Measurements from ENCODE around the gene REC8. TPM values are rescaled to one million over a fixed set of nuclear protein-coding genes. Genes with fewer than 3 reads are reported as not detected.
"Not testable (repeated sequence)": the region's sequence is repeated elsewhere in the genome, so short reads cannot be mapped to it uniquely, and the experiment has no call there.

Gene REC8
- total RNA-seq, 1 experiment from 2014 or later, result 37.5 TPM

GRCh38 chr14:24196071-24197055 is 24.5 kb downstream of the REC8 start:
- peak overlapping the region; percentile 92 for H3K27ac Mint-ChIP-seq (ENCODE audit: unreplicated experiment)
- intact Hi-C loops (cut with micrococcal nuclease; ENCODE audit: unreplicated experiment), result no loop called here
- CTCF ChIA-PET, result interaction anchor here (1.2 to 1.8 kb wide), 3 partner anchors 17 to 49 kb away, joined by 3 to 5 read pairs (median 3); partner anchors contain the start of genes CHMP4A, RNF31 and TINF2
- peak overlapping the region; percentile 88 for H3K4me3 Mint-ChIP-seq (ENCODE audit: low read depth, unreplicated experiment)
- H3K9me3 Mint-ChIP-seq (ENCODE audit: low read depth, unreplicated experiment), result no peaks in the 10 kb centered on the region
- H3K27me3 Mint-ChIP-seq (ENCODE audit: unreplicated experiment), result no peaks in the 10 kb centered on the region
- BruUV-seq (replicated peaks), result TSS peak; percentile 67
- H3K36me3 Mint-ChIP-seq (ENCODE audit: insufficient read depth, unreplicated experiment), result peaks cover 63% of the 10 kb centered on the region
- TF ChIP-seq CTCF (IDR thresholded peaks at IDR 0.05; ENCODE audit: unreplicated experiment), result no peak
- DNase-seq, result no peak
- peaks cover 8% of the 10 kb centered on the region for H3K4me1 Mint-ChIP-seq (ENCODE audit: low read depth, unreplicated experiment)

GRCh38 chr14:24197056-24197450 is 25.2 kb downstream of the REC8 start:
- CTCF ChIA-PET, result interaction anchor here (1.2 kb wide), 1 partner anchor 45 kb away, joined by 3 read pairs; the partner anchor contains the start of gene TINF2
- no peak for TF ChIP-seq CTCF (IDR thresholded peaks at IDR 0.05; ENCODE audit: unreplicated experiment)

GRCh38 chr14:24198814-24199524 is 27.1 kb downstream of the REC8 start:
- Mint-ChIP-seq H3K9me3 (ENCODE audit: low read depth, unreplicated experiment) (peaks cover 5% of the 10 kb centered on the region), H3K4me1 (ENCODE audit: low read depth, unreplicated experiment) (peaks cover 5% of the 10 kb centered on the region), H3K27me3 (ENCODE audit: unreplicated experiment) (no peaks in the 10 kb centered on the region), H3K27ac (ENCODE audit: unreplicated experiment) (peak overlapping the region; percentile 5), H3K36me3 (ENCODE audit: insufficient read depth, unreplicated experiment) (peaks cover 70% of the 10 kb centered on the region), H3K4me3 (ENCODE audit: low read depth, unreplicated experiment) (no peak overlapping the region)
- no peak for DNase-seq
- intact Hi-C loops (cut with micrococcal nuclease; ENCODE audit: unreplicated experiment), result no loop called here
- CTCF ChIA-PET, result interaction anchor here (0.7 kb wide), 1 partner anchor 104 kb away, joined by 6 read pairs; no protein-coding TSS in a partner anchor
- no peak for TF ChIP-seq CTCF (IDR thresholded peaks at IDR 0.05; ENCODE audit: unreplicated experiment)
- no TSS peak for BruUV-seq (replicated peaks)

More at GRCh38 chr14:24197056-24197450, 25.2 kb downstream of the REC8 start:
- Mint-ChIP-seq H3K4me3 (ENCODE audit: low read depth, unreplicated experiment) (peak overlapping the region; percentile 88), H3K9me3 (ENCODE audit: low read depth, unreplicated experiment) (no peaks in the 10 kb centered on the region), H3K4me1 (ENCODE audit: low read depth, unreplicated experiment) (peaks cover 8% of the 10 kb centered on the region), H3K36me3 (ENCODE audit: insufficient read depth, unreplicated experiment) (peaks cover 70% of the 10 kb centered on the region), H3K27ac (ENCODE audit: unreplicated experiment) (no peak overlapping the region), H3K27me3 (ENCODE audit: unreplicated experiment) (no peaks in the 10 kb centered on the region)
- intact Hi-C loops (cut with micrococcal nuclease; ENCODE audit: unreplicated experiment), result no loop called here
- no TSS peak for BruUV-seq (replicated peaks)
- DNase-seq, result no peak

- DNase-seq; H3K4me3 Mint-ChIP-seq (ENCODE audit: low read depth, unreplicated experiment); H3K27ac Mint-ChIP-seq (ENCODE audit: unreplicated experiment); intact Hi-C loops (cut with micrococcal nuclease; ENCODE audit: unreplicated experiment); CTCF ChIA-PET; H3K9me3 Mint-ChIP-seq (ENCODE audit: low read depth, unreplicated experiment); BruUV-seq (replicated peaks); H3K27me3 Mint-ChIP-seq (ENCODE audit: unreplicated experiment); H3K4me1 Mint-ChIP-seq (ENCODE audit: low read depth, unreplicated experiment): not testable (repeated sequence)
- H3K36me3 Mint-ChIP-seq (ENCODE audit: insufficient read depth, unreplicated experiment), result peaks cover 63% of the 10 kb centered on the region
Measured at GRCh38 chr14:24202538-24202937, 30.7 kb downstream of the REC8 start.

- DNase-seq; H3K27me3 Mint-ChIP-seq (ENCODE audit: unreplicated experiment); BruUV-seq (replicated peaks); CTCF ChIA-PET; H3K4me3 Mint-ChIP-seq (ENCODE audit: low read depth, unreplicated experiment); intact Hi-C loops (cut with micrococcal nuclease; ENCODE audit: unreplicated experiment); H3K4me1 Mint-ChIP-seq (ENCODE audit: low read depth, unreplicated experiment); H3K27ac Mint-ChIP-seq (ENCODE audit: unreplicated experiment); H3K9me3 Mint-ChIP-seq (ENCODE audit: low read depth, unreplicated experiment): not testable (repeated sequence)
- H3K36me3 Mint-ChIP-seq (ENCODE audit: insufficient read depth, unreplicated experiment), result peaks cover 68% of the 10 kb centered on the region
Measured at GRCh38 chr14:24203249-24203886, 31.5 kb downstream of the REC8 start.
